C4-2B (cell line): ENCODE results near the gene BRI3.

Experiments used
- CTCF ChIP-seq: fragments of 450-650 bp; conservative IDR thresholded peaks from 2 replicates; pipeline ENCODE4 v1.5.1; 2017; ENCODE audit warnings: mild to moderate bottlenecking
- ZFX ChIP-seq: fragments of 450-650 bp; IDR thresholded peaks from 2 replicates; pipeline ENCODE4 v1.6.1; 2017

- no peak for TF ChIP-seq CTCF
- TF ChIP-seq ZFX, result no peak
These were observed 1.2 kb upstream of the BRI3 start for GRCh38 chr7:98280296-98280695.
